Astrocyte of the spinal cord (primary cell): ENCODE data around the gene LRRC4C.

Experiments used
- DNase-seq: peaks from one replicate; pipeline ENCODE4 v3.0.0; 2011; ENCODE audit warnings: low read depth, low spot score
- H3K4me3 ChIP-seq: 2 replicates; pipeline ENCODE4 v1.5.1; 2011; ENCODE audit warnings: low read depth, mild to moderate bottlenecking, low read length, moderate library complexity
- CTCF ChIP-seq: IDR thresholded peaks from 2 replicates; pipeline ENCODE4 v1.5.1; 2012; ENCODE audit warnings: low read depth, mild to moderate bottlenecking, low read length, inconsistent platforms
- in situ Hi-C: cut with HindIII; loops from 2 replicates; pipeline ENCODE4 v1.10.0; 2017; ENCODE audit warnings: low sequenced_read_pairs

Gene LRRC4C

DNA sequence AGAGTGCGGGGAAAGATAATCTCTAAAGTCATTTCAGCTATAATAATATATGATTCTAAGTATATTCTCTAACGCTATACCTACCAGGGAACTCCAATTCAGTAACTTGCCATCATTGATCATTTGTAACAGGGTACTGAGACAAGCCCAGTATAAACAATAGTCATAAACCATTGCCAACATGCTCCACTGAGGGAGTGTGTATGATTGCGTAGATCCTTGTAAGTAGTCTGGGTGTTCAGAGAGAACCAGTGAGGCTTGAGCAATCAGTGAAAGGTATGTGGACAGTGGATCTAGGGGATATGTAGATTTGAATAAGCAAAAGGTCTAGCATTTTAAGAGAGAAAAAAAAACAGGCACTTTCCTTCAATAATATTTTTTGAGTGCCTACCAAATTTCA lies 1326.0 kb downstream of the LRRC4C start:
- no peak for TF ChIP-seq CTCF
- no peak for DNase-seq
- in situ Hi-C loops: no loop called here
- no peak overlapping the region for H3K4me3 ChIP-seq

- DNase-seq: peak; percentile 17
- no peak for TF ChIP-seq CTCF
- in situ Hi-C loops: no loop called here
- no peak overlapping the region for H3K4me3 ChIP-seq
Observed at GRCh38 chr11:40132912-40133311, 1326.5 kb downstream of the LRRC4C start.

GRCh38 chr11:40130427-40130826 lies 1329.0 kb downstream of the LRRC4C start:
- in situ Hi-C loops: no loop called here
- DNase-seq: no peak
- H3K4me3 ChIP-seq: no peak overlapping the region
- TF ChIP-seq CTCF: peak; percentile 15

GRCh38 chr11:40129266-40129665 lies 1330.2 kb downstream of the LRRC4C start:
- peak; percentile 32 for TF ChIP-seq CTCF
- DNase-seq: peak; percentile 19
- in situ Hi-C loops: no loop called here
- no peak overlapping the region for H3K4me3 ChIP-seq

GRCh38 chr11:40125054-40125453 lies 1334.4 kb downstream of the LRRC4C start:
- TF ChIP-seq CTCF: peak; percentile 30
- H3K4me3 ChIP-seq: no peak overlapping the region
- in situ Hi-C loops: no loop called here
- DNase-seq: no peak

DNA sequence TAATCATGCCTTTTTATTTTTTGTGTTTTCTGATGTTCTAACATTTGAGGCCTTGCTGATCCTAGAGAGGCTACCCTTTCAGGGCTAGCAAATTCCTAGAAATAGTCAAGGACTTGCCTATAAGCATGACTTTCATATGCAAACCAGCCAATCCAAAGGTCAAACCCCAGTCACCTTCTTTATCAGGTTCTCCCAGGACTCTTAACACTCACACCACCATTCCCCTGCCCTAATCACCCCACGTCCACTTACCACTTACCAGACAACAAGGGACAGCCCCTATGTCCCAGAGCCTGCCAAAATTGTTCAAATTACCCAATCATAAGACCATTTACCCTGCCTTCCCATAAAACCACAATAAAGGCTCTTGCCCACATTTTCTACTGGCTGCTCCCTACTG lies 1339.8 kb downstream of the LRRC4C start:
- no peak for TF ChIP-seq CTCF
- H3K4me3 ChIP-seq: no peak overlapping the region
- in situ Hi-C loops: no loop called here
- DNase-seq: no peak

- no peak overlapping the region for H3K4me3 ChIP-seq
- in situ Hi-C loops: no loop called here
- TF ChIP-seq CTCF: no peak
- no peak for DNase-seq
Observed at GRCh38 chr11:40118780-40119179, 1340.7 kb downstream of the LRRC4C start.
